ENCODE data around the gene NOSIP.

- TF ChIP-seq CTCF (IDR thresholded peaks at IDR 0.05) (no peak), POLR2A (IDR thresholded peaks at IDR 0.05) (no peak)
Measured at GRCh38 chr19:49599378-49600295, 19.3 kb upstream of the NOSIP start.
